IPS-15b (cell line): ENCODE data around the gene CAMK1G.

Source experiments
- H3K27me3 ChIP-seq: one replicate; pipeline ENCODE4 v1.6.1; 2013; ENCODE audit warnings: low read length; ENCODE audit not compliant: control insufficient read depth, insufficient read depth
- H3K36me3 ChIP-seq: one replicate; pipeline ENCODE4 v1.6.1; 2013; ENCODE audit warnings: low read length; ENCODE audit not compliant: control insufficient read depth, insufficient read depth
- H3K4me1 ChIP-seq: one replicate; pipeline ENCODE4 v1.6.1; 2013; ENCODE audit warnings: mild to moderate bottlenecking, low read length; ENCODE audit not compliant: control insufficient read depth, insufficient read depth
- H3K4me3 ChIP-seq: one replicate; pipeline ENCODE4 v1.5.1; 2013; ENCODE audit warnings: low read depth, low read length
- H3K9ac ChIP-seq: one replicate; pipeline ENCODE4 v1.6.1; 2013; ENCODE audit warnings: low read depth, mild to moderate bottlenecking, low read length
- H3K9me3 ChIP-seq: one replicate; pipeline ENCODE4 v1.6.1; 2013; ENCODE audit warnings: mild to moderate bottlenecking, low read length; ENCODE audit not compliant: control insufficient read depth, insufficient read depth

The CAMK1G gene

DNA sequence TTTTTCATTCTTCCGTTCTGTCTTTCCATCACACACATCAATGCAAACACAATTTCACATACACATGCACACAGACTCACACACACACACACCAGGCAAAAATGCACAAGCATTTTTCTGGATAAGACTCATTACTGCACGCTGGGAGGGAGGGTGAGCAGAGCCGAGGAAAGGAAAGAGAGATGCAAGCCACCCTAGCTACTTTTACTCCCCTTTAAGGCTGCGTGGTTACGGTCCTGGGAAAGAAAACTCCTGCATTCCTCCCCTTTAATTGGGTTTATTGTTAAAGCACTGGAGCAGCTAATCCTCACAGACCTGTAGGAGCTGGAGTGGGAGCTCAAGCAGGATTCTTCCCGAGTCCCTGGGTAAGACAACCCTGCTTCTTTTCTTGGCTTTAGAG, at the start of gene CAMK1G:
CAMK1G (plus strand) TSS at position 307 of the 400 bp plus-strand sequence. CDS start 11,270 bp downstream, outside the sequence.
- H3K4me1 ChIP-seq: peaks cover 14% of the 10 kb centered on the region
- no peak within 1 kb of the TSS for H3K9ac ChIP-seq
- no peaks in the 10 kb centered on the region for H3K36me3 ChIP-seq
- H3K4me3 ChIP-seq: peak within 1 kb of the TSS; percentile 41
- H3K27me3 ChIP-seq: peaks cover 43% of the 10 kb centered on the region
- no peaks in the 10 kb centered on the region for H3K9me3 ChIP-seq

GRCh38 chr1:209534496-209535250, 48.8 kb upstream of the CAMK1G start:
- H3K4me1 ChIP-seq: peaks cover 10% of the 10 kb centered on the region
- no peaks in the 10 kb centered on the region for H3K9me3 ChIP-seq
- no peaks in the 10 kb centered on the region for H3K36me3 ChIP-seq
- H3K4me3 ChIP-seq: no peak overlapping the region
- no peak overlapping the region for H3K9ac ChIP-seq
- no peaks in the 10 kb centered on the region for H3K27me3 ChIP-seq

DNA sequence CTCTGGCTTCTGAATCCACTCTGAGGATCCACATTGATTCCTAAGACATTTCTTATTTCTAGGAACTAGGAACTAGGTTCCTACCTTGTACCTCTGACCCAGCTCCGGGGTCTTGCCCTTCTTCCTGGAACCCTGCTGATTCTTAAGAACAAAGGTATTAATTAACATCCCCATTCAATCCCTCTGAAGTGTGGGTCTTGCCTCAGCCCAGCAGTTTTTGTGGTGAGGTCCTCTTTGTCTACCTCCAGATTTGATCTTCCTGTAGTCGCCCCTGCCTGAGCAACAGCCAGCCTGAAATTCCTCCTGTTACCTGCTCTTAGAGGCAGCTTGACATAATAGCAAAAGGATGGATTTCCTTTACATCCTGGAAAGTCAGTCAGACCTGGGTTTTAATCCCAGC, 46.7 kb upstream of the CAMK1G start:
- Histone ChIP-seq H3K27me3 (no peaks in the 10 kb centered on the region), H3K36me3 (no peaks in the 10 kb centered on the region), H3K9ac (no peak overlapping the region), H3K9me3 (no peaks in the 10 kb centered on the region), H3K4me1 (peaks cover 10% of the 10 kb centered on the region), H3K4me3 (no peak overlapping the region)

DNA sequence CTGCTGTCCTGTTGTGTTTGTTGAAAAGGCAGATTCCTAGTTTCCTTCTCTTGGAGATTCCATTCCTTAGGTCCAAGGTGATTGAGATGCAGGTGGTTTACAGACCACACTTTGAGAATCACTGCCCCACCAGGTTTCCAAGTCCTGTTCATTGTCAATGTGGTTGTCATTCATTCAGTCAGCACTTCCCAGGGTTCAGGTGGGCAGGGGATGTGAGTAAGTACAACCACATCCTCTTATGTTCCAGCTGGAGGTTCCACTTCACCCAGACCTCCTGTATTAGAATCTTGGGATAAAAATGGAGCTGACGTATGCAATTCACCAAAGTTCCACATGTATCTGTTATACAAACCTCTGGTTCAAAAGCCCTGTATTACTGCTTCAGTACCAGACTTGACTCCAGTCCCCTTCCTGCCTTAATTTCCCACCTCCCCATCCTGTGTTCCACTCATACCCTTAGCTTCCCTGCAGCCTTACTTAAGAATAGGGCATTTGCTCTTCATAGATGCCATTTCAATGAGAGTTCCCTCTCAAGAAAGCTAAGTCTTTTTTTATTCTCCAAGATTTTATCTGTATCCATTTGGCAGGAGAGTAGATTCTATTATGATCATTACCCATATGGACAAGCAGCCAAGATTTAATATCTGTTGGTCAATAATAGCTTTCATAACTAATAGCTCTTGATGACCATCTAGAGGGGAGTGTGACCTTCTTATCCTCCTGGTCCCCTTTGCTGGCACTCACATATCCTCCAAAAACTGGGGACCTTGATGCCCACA, 46.0 kb upstream of the CAMK1G start:
- H3K4me3 ChIP-seq: no peak overlapping the region
- H3K9me3 ChIP-seq: no peaks in the 10 kb centered on the region
- H3K36me3 ChIP-seq: no peaks in the 10 kb centered on the region
- H3K27me3 ChIP-seq: no peaks in the 10 kb centered on the region
- peaks cover 10% of the 10 kb centered on the region for H3K4me1 ChIP-seq
- H3K9ac ChIP-seq: no peak overlapping the region

DNA sequence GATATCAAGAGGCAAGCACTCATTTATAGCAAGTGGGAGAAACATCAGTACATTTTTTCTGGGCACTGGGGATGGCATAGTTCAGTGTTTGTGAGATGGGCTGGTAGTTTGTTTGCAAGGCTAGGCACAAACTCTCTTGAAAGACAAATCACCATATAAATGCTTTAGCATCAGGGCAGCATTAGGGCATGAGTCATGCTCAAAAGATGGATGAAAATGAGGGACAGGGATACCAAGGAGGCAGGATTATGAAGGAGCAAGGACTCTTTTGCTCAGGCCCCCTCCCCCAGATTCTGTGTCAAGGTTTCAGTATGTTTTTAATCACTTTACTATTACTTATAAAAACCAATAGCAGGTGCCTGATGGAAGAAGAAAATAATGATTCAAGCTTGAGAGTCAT, 43.9 kb upstream of the CAMK1G start:
- no peak overlapping the region for H3K9ac ChIP-seq
- H3K4me1 ChIP-seq: peaks cover 10% of the 10 kb centered on the region
- no peaks in the 10 kb centered on the region for H3K9me3 ChIP-seq
- no peaks in the 10 kb centered on the region for H3K36me3 ChIP-seq
- no peaks in the 10 kb centered on the region for H3K27me3 ChIP-seq
- no peak overlapping the region for H3K4me3 ChIP-seq

- Histone ChIP-seq H3K4me3 (no peak overlapping the region), H3K4me1 (no peaks in the 10 kb centered on the region), H3K9me3 (no peaks in the 10 kb centered on the region), H3K27me3 (peaks cover 8% of the 10 kb centered on the region), H3K36me3 (no peaks in the 10 kb centered on the region), H3K9ac (no peak overlapping the region)
Observed at GRCh38 chr1:209542585-209542984, 40.9 kb upstream of the CAMK1G start.

DNA sequence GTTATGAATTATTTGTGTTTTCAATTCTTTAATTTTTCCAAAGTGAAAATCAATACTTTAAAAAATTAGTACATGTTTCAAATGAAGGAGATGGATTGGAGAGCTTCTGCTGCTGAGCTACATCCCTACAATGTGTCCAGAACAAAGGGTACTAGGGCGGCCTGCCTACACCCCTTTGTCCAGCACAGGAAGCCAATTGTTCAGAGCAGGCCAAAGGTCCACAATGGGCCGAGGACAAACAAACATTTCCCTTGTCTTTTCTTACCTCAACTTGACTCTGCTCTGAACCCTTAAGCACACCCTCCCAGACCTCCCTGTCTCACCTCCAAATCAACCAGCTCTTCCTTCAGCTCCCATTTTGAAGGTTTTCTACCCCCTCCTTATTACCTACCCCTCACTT, 39.4 kb upstream of the CAMK1G start:
- H3K9ac ChIP-seq: no peak overlapping the region
- H3K4me1 ChIP-seq: peaks cover 2% of the 10 kb centered on the region
- no peaks in the 10 kb centered on the region for H3K9me3 ChIP-seq
- no peak overlapping the region for H3K4me3 ChIP-seq
- H3K36me3 ChIP-seq: no peaks in the 10 kb centered on the region
- peaks cover 15% of the 10 kb centered on the region for H3K27me3 ChIP-seq

DNA sequence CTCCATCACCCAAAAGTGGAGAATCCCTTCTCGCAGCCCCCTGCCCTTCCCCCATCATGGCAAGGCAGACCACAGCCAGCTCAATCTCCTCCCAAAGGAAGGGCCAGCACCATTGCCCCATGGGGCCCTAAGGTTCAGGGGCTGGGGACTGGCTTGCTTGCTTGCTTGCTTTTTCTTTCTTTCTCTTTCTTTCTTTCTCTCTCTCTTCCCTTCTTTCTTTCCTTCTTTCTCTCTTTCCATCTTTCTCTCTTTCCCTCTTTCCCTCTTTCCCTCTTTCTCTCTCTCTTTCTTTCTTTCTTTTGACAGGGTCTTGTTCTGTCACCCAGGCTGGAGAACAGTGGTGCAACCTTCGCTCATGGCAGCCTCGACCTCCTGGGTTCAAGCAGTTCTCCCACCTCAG, 38.1 kb upstream of the CAMK1G start:
- peaks cover 15% of the 10 kb centered on the region for H3K27me3 ChIP-seq
- H3K9me3 ChIP-seq: no peaks in the 10 kb centered on the region
- no peaks in the 10 kb centered on the region for H3K36me3 ChIP-seq
- H3K4me1 ChIP-seq: peaks cover 7% of the 10 kb centered on the region
- no peak overlapping the region for H3K4me3 ChIP-seq
- H3K9ac ChIP-seq: no peak overlapping the region

GRCh38 chr1:209546390-209547085, 37.0 kb upstream of the CAMK1G start:
- H3K9me3 ChIP-seq: no peaks in the 10 kb centered on the region
- H3K9ac ChIP-seq: no peak overlapping the region
- peaks cover 7% of the 10 kb centered on the region for H3K4me1 ChIP-seq
- no peaks in the 10 kb centered on the region for H3K36me3 ChIP-seq
- H3K4me3 ChIP-seq: no peak overlapping the region
- H3K27me3 ChIP-seq: peaks cover 17% of the 10 kb centered on the region

- peaks cover 17% of the 10 kb centered on the region for H3K27me3 ChIP-seq
- no peaks in the 10 kb centered on the region for H3K36me3 ChIP-seq
- no peak overlapping the region for H3K9ac ChIP-seq
- no peak overlapping the region for H3K4me3 ChIP-seq
- peaks cover 10% of the 10 kb centered on the region for H3K4me1 ChIP-seq
- H3K9me3 ChIP-seq: no peaks in the 10 kb centered on the region
Observed at GRCh38 chr1:209547626-209548025, 35.9 kb upstream of the CAMK1G start.

GRCh38 chr1:209549443-209550205, 33.9 kb upstream of the CAMK1G start:
- no peaks in the 10 kb centered on the region for H3K36me3 ChIP-seq
- H3K4me3 ChIP-seq: peak overlapping the region; percentile 20
- peaks cover 17% of the 10 kb centered on the region for H3K27me3 ChIP-seq
- H3K9ac ChIP-seq: no peak overlapping the region
- peaks cover 16% of the 10 kb centered on the region for H3K4me1 ChIP-seq
- H3K9me3 ChIP-seq: no peaks in the 10 kb centered on the region
